Spleen (tissue), 7 donors: ENCODE measurements around the gene RNF212.

ENCODE experiments used
- POLR2A ChIP-seq, 3 donors: fragments of 450-650 bp; IDR thresholded peaks; one replicate each; pipeline ENCODE4 v1.5.1; 2017; ENCODE audit warnings: antibody characterized with exemption in 3 of 3, mild to moderate bottlenecking in 1 of 3
- POLR2AphosphoS5 ChIP-seq, 3 donors: sonication (generic); formaldehyde crosslinking; IDR thresholded peaks; one replicate each; pipeline ENCODE4 v1.5.1; 2017; ENCODE audit warnings: antibody characterized with exemption in 3 of 3
- TF ChIP-seq, protein P1 (sequence below), 11 experiments: fragments of 200-600 bp in 7 of 11; fragments of 450-650 bp in 4 of 11; sonication (generic) in 4 of 11; IDR thresholded peaks in 8 of 11; conservative IDR thresholded peaks in 3 of 11; 1 replicate in 7 of 11; 2 replicates in 4 of 11; pipeline versions ENCODE4 v1.4.0 to v1.8.0; 2016 to 2021; ENCODE audit warnings: antibody characterized with exemption in 11 of 11, inconsistent platforms in 4 of 11, mild to moderate bottlenecking in 1 of 11
- donor health status: DM: no; HTN: no; CAD: no; lungs with moderate emphysema.
- donor health status: DM: no; HTN: no; CAD: no.
- donor health status: DM: no; HTN: no; CAD: no.

GRCh38 chr4:1035510-1035909, 77.9 kb downstream of the RNF212 start:
- TF ChIP-seq, protein P1, sequence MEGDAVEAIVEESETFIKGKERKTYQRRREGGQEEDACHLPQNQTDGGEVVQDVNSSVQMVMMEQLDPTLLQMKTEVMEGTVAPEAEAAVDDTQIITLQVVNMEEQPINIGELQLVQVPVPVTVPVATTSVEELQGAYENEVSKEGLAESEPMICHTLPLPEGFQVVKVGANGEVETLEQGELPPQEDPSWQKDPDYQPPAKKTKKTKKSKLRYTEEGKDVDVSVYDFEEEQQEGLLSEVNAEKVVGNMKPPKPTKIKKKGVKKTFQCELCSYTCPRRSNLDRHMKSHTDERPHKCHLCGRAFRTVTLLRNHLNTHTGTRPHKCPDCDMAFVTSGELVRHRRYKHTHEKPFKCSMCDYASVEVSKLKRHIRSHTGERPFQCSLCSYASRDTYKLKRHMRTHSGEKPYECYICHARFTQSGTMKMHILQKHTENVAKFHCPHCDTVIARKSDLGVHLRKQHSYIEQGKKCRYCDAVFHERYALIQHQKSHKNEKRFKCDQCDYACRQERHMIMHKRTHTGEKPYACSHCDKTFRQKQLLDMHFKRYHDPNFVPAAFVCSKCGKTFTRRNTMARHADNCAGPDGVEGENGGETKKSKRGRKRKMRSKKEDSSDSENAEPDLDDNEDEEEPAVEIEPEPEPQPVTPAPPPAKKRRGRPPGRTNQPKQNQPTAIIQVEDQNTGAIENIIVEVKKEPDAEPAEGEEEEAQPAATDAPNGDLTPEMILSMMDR (IDR thresholded peaks at IDR 0.05 in 8 of 11, conservative IDR thresholded peaks at IDR 0.05 in 3 of 11), result no peak
- TF ChIP-seq POLR2A (IDR thresholded peaks at IDR 0.05) (no peak), POLR2AphosphoS5 (IDR thresholded peaks at IDR 0.05) (no peak)
